Sigmoid colon (tissue), 7 donors: Measurements from ENCODE around the gene KRAS. TPM values are rescaled to one million over a fixed set of nuclear protein-coding genes. Genes with fewer than 3 reads are reported as not detected.
A peak's percentile ranks its signal among the peaks of the same experiment; 100 is the strongest.
"Not testable (repeated sequence)": the region's sequence is repeated elsewhere in the genome, so short reads cannot be mapped to it uniquely, and the experiment has no call there.

Experiments used
- DNase-seq: peaks from one replicate; pipeline ENCODE4 v3.0.0-alpha.2; 2019
- H3K27ac ChIP-seq, 4 donors: fragments of 200-600 bp; sonication (generic); one replicate each; pipeline ENCODE4 v1.5.1; 2016 to 2019; ENCODE audit warnings: mild to moderate bottlenecking in 1 of 4
- H3K27me3 ChIP-seq, 3 donors: fragments of 200-600 bp; sonication (generic); one replicate each; pipeline ENCODE4 v1.5.1; 2019; ENCODE audit warnings: mild to moderate bottlenecking in 1 of 3
- H3K36me3 ChIP-seq, 4 donors: fragments of 200-600 bp; sonication (generic); one replicate each; pipeline ENCODE4 v1.5.1; 2016 to 2019
- H3K4me1 ChIP-seq, 4 donors: fragments of 200-600 bp; sonication (generic); one replicate each; pipeline ENCODE4 v1.5.1; 2017 to 2019
- H3K4me3 ChIP-seq, 4 donors: fragments of 200-600 bp; sonication (generic); one replicate each; pipeline ENCODE4 v1.5.1; 2017 to 2019; ENCODE audit warnings: mild to moderate bottlenecking in 2 of 4, moderate library complexity in 1 of 4
- H3K9me3 ChIP-seq, 4 donors: fragments of 200-600 bp in 3 of 4; sonication (generic) in 3 of 4; one replicate each; pipeline versions ENCODE4 v1.5.1 to v1.6.1; 2013 to 2019
- EP300 ChIP-seq, 4 donors: sonication (generic); formaldehyde crosslinking; IDR thresholded peaks; one replicate each; pipeline ENCODE4 v1.6.1; 2017; ENCODE audit warnings: antibody characterized with exemption in 4 of 4
- POLR2A ChIP-seq, 2 donors: fragments of 450-650 bp; IDR thresholded peaks; one replicate each; pipeline ENCODE4 v1.6.1; 2016; ENCODE audit warnings: antibody characterized with exemption in 2 of 2, mild to moderate bottlenecking in 2 of 2, moderate library complexity in 2 of 2
- POLR2AphosphoS5 ChIP-seq, 4 donors: sonication (generic); formaldehyde crosslinking; IDR thresholded peaks; one replicate each; pipeline ENCODE4 v1.6.1; 2017; ENCODE audit warnings: antibody characterized with exemption in 4 of 4
- WGBS, 2 donors: extraction: QIAGEN DNeasy Blood & Tissue Kit; methylation state at CpG; one replicate each; pipeline ENCODE4 v1.1.7; 2013; 5-methylcytosine and 5-hydroxymethylcytosine counted together
- intact Hi-C: fragments of 100-400 bp; cut with DNase I; formaldehyde crosslinking; loops from one replicate; pipeline ENCODE4 v1.15.1; 2023
- polyA plus RNA-seq, 3 donors: library from polyadenylated mRNA; stranded (reverse); fragments of 200-250 nt; gene quantifications; one replicate each; pipeline ENCODE4 v1.2.3, GENCODE V29; 2013
- total RNA-seq, 4 donors: library from RNA; depleted of rRNA; stranded (reverse); fragments of >200 nt; gene quantifications; one replicate each; pipeline ENCODE4 v1.1.0, GENCODE V29; 2016
- TF ChIP-seq, protein P1 (sequence below), 4 experiments: fragments of 450-650 bp in 3 of 4; fragments of 200-600 bp in 1 of 4; IDR thresholded peaks; one replicate each; pipeline ENCODE4 v1.5.1; 2016 to 2019; ENCODE audit warnings: antibody characterized with exemption in 4 of 4, mild to moderate bottlenecking in 3 of 4, moderate library complexity in 2 of 4
- donor health status: healthy with polysubstance abuse.
- donor health status: Bipolar disorder and iron deficiency.
- donor health status: healthy.

KRAS gene
- total RNA-seq (10 to 100 TPM; 19.4 to 24.0 (median 22.5) TPM), polyA plus RNA-seq (10 to 100 TPM; 22.4 to 40.2 (median 26.4) TPM)

DNA sequence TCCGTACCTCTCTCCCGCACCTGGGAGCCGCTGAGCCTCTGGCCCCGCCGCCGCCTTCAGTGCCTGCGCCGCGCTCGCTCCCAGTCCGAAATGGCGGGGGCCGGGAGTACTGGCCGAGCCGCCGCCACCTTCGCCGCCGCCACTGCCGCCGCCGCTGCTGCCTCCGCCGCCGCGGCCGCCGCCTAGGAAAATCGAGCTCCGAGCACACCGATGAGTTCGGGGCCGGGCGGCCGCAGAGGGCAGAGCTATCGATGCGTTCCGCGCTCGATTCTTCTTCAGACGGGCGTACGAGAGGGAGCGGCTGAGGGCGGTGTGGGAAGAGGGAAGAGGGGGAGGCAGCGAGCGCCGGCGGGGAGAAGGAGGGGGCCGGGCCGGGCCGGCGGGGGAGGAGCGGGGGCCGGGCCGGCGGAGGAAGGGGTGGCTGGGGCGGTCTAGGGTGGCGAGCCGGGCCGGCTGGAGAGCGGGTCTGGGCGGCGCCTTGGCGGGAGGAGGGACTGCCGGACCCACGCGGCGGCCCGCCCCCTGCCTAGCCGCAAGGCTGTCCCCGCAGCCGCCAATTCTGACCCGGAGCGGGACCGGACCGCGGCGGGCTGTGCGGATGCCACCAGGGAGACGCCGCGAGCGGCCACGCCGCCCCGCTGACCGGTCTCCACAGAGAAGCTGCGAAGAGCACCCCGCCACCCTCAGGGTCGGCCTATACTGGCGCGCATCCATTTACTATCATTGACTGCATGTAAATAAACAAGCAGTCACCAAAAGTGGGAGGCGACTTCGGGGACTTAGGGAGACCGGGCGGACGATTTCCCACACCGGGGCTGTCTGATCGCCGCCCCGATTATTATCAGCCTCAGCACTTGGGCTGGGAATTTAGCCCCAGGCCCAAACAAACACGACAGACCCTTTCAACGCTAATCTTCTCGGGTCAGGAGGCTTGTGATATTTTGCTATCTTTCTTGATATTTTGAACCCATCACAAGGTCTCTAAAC is at the start of gene KRAS:
KRAS (minus strand) TSS at position 186 of the 987 bp plus-strand sequence.
- DNase-seq, result peak; percentile 99
- TF ChIP-seq EP300 (IDR thresholded peaks at IDR 0.05), result peak in 1 of 4 donors; percentile 5
- TF ChIP-seq, protein P1, sequence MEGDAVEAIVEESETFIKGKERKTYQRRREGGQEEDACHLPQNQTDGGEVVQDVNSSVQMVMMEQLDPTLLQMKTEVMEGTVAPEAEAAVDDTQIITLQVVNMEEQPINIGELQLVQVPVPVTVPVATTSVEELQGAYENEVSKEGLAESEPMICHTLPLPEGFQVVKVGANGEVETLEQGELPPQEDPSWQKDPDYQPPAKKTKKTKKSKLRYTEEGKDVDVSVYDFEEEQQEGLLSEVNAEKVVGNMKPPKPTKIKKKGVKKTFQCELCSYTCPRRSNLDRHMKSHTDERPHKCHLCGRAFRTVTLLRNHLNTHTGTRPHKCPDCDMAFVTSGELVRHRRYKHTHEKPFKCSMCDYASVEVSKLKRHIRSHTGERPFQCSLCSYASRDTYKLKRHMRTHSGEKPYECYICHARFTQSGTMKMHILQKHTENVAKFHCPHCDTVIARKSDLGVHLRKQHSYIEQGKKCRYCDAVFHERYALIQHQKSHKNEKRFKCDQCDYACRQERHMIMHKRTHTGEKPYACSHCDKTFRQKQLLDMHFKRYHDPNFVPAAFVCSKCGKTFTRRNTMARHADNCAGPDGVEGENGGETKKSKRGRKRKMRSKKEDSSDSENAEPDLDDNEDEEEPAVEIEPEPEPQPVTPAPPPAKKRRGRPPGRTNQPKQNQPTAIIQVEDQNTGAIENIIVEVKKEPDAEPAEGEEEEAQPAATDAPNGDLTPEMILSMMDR (IDR thresholded peaks at IDR 0.05), result no peak
- TF ChIP-seq POLR2AphosphoS5 (IDR thresholded peaks at IDR 0.05), result peak; percentile 84 to 95 (median 90)
- peak; percentile 46 to 48 for TF ChIP-seq POLR2A (IDR thresholded peaks at IDR 0.05)
- H3K36me3 ChIP-seq, result no peaks in the 10 kb centered on the region
- WGBS, 2 donors, result 1% methylated on average over 105 of the region's 105 CpGs
- H3K9me3 ChIP-seq, result no peaks in the 10 kb centered on the region
- peaks cover 0 to 31% (median 18%) of the 10 kb centered on the region in 4 donors for H3K4me1 ChIP-seq
- H3K4me3 ChIP-seq, result peak within 1 kb of the TSS; percentile 68 to 100 (median 87)
- intact Hi-C loops, result loop anchor here (2.0 to 10.0 kb wide), 4 partner anchors 26 to 774 kb away; partner anchors contain the start of genes DNAI7 and ETFRF1
- peak within 1 kb of the TSS; percentile 91 to 99 (median 96) for H3K27ac ChIP-seq
- no peaks in the 10 kb centered on the region for H3K27me3 ChIP-seq

- TF ChIP-seq POLR2A (IDR thresholded peaks at IDR 0.05) (no peak), POLR2AphosphoS5 (IDR thresholded peaks at IDR 0.05) (no peak), EP300 (IDR thresholded peaks at IDR 0.05) (no peak)
- TF ChIP-seq, protein P1 (IDR thresholded peaks at IDR 0.05), result no peak
- no peak for DNase-seq
- intact Hi-C loops, result no loop called here
- H3K9me3 ChIP-seq, result no peaks in the 10 kb centered on the region
- no peaks in the 10 kb centered on the region for H3K27me3 ChIP-seq
- no peak overlapping the region for H3K27ac ChIP-seq
- H3K36me3 ChIP-seq, result no peaks in the 10 kb centered on the region
- no peaks in the 10 kb centered on the region for H3K4me1 ChIP-seq
- H3K4me3 ChIP-seq, result no peak overlapping the region
Observed at GRCh38 chr12:25296381-25296780, 45.7 kb upstream of the KRAS start.

DNA sequence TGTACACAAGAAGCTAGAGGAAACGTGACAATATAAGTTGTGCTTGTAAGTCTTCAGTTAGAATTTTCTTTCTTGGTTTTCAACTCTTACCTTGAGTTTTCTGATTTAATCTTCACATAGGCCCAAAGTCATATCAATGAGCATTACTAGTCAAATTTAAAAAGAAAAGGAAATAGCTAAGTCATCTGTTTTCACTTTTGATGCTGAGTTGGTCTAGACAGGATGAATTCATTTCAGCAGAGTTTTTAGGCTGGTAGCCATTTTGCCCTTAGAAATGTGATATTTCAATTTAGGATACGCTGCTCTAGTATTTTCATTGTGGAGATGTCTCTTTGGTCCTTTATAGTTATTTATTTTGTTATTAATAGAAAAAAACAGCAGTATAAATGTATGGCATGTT is 44.6 kb upstream of the KRAS start:
- Histone ChIP-seq H3K27ac (no peak overlapping the region), H3K4me3 (no peak overlapping the region), H3K9me3 (no peaks in the 10 kb centered on the region), H3K4me1 (no peaks in the 10 kb centered on the region), H3K27me3 (no peaks in the 10 kb centered on the region), H3K36me3 (no peaks in the 10 kb centered on the region)
- 88 to 91% methylated on average over 2 of the region's 2 CpGs for WGBS, 2 donors
- DNase-seq, result no peak
- intact Hi-C loops, result no loop called here
- TF ChIP-seq EP300 (IDR thresholded peaks at IDR 0.05), result no peak
- no peak for TF ChIP-seq POLR2A (IDR thresholded peaks at IDR 0.05)
- no peak for TF ChIP-seq POLR2AphosphoS5 (IDR thresholded peaks at IDR 0.05)
- TF ChIP-seq, protein P1 (IDR thresholded peaks at IDR 0.05), result no peak

DNA sequence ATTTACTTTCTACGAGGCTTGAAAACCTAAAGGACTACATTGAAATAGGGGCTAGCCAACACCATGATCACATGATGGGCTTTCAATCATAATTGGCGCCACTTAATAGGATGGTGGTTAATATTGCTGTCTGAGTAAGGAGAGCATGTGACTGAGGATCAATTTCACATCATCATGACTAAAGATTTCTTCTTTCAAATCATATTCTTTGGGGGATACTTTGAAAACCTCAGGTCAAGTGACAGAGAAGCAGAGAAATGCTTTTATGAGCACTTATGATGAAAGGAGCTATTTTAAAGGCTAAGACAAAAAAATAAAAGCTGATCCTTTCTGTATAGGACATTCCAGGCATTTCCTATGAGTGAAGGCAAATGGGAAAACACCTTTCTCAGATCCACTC is 42.9 kb upstream of the KRAS start:
- no peak for DNase-seq
- no peak overlapping the region for H3K4me3 ChIP-seq
- TF ChIP-seq EP300 (IDR thresholded peaks at IDR 0.05) (no peak), POLR2AphosphoS5 (IDR thresholded peaks at IDR 0.05) (no peak), POLR2A (IDR thresholded peaks at IDR 0.05) (no peak)
- TF ChIP-seq, protein P1 (IDR thresholded peaks at IDR 0.05), result no peak
- no peaks in the 10 kb centered on the region for H3K9me3 ChIP-seq
- 83 to 84% methylated on average over 2 of the region's 2 CpGs for WGBS, 2 donors
- H3K27ac ChIP-seq, result no peak overlapping the region
- H3K27me3 ChIP-seq, result no peaks in the 10 kb centered on the region
- no peaks in the 10 kb centered on the region for H3K36me3 ChIP-seq
- no peaks in the 10 kb centered on the region for H3K4me1 ChIP-seq
- intact Hi-C loops, result no loop called here

- intact Hi-C loops, H3K27ac ChIP-seq, H3K27me3 ChIP-seq, H3K9me3 ChIP-seq, H3K4me3 ChIP-seq, H3K4me1 ChIP-seq, DNase-seq, H3K36me3 ChIP-seq: not testable (repeated sequence)
- 61 to 80% methylated on average over 5 of the region's 5 CpGs for WGBS, 2 donors
Observed at GRCh38 chr12:25292810-25293221, 42.1 kb upstream of the KRAS start.
